Liver (tissue), 9 donors: ENCODE measurements around the gene MAN2A2. TPM values are rescaled to one million over a fixed set of nuclear protein-coding genes. Genes with fewer than 3 reads are reported as not detected.

Source experiments
- DNase-seq: peaks from one replicate; pipeline ENCODE4 v3.0.0-alpha.2; 2017; ENCODE audit warnings: low spot score
- H3K27ac ChIP-seq, 2 donors: one replicate each; pipeline ENCODE4 v1.7.0; 2013; ENCODE audit warnings: inconsistent platforms in 2 of 2, low read length in 2 of 2, control low read depth in 1 of 2, low read depth in 1 of 2, mild to moderate bottlenecking in 1 of 2
- H3K27me3 ChIP-seq, 4 donors: one replicate each; pipeline versions ENCODE4 v1.6.1 to v1.7.0; 2013; ENCODE audit warnings: low read length in 3 of 4, inconsistent platforms in 1 of 4, mild to moderate bottlenecking in 1 of 4, moderate library complexity in 1 of 4; ENCODE audit not compliant: control insufficient read depth in 4 of 4, insufficient read depth in 4 of 4
- H3K36me3 ChIP-seq, 4 donors: one replicate each; pipeline versions ENCODE4 v1.6.1 to v1.7.0; 2013; ENCODE audit warnings: low read length in 3 of 4, mild to moderate bottlenecking in 3 of 4, low read depth in 1 of 4, moderate library complexity in 1 of 4; ENCODE audit not compliant: control insufficient read depth in 4 of 4, insufficient read depth in 3 of 4
- H3K4me1 ChIP-seq, 4 donors: one replicate each; pipeline versions ENCODE4 v1.6.1 to v1.7.0; 2013; ENCODE audit warnings: low read length in 3 of 4, mild to moderate bottlenecking in 3 of 4, moderate library complexity in 1 of 4; ENCODE audit not compliant: control insufficient read depth in 4 of 4, insufficient read depth in 4 of 4
- H3K4me3 ChIP-seq, 3 donors: one replicate each; pipeline versions ENCODE4 v1.6.1 to v1.7.0; 2013; ENCODE audit warnings: low read length in 3 of 3, control low read depth in 1 of 3, low read depth in 1 of 3, mild to moderate bottlenecking in 1 of 3
- H3K9ac ChIP-seq, 2 donors: one replicate each; pipeline ENCODE4 v1.7.0; 2013; ENCODE audit warnings: low read length in 2 of 2, mild to moderate bottlenecking in 2 of 2, moderate library complexity in 2 of 2, control low read depth in 1 of 2, low read depth in 1 of 2
- H3K9me3 ChIP-seq, 4 donors: one replicate each; pipeline versions ENCODE4 v1.6.1 to v1.7.0; 2013; ENCODE audit warnings: low read length in 3 of 4; ENCODE audit not compliant: control insufficient read depth in 4 of 4
- CTCF ChIP-seq: fragments of 150-350 bp; IDR thresholded peaks from 2 replicates; pipeline ENCODE4 v1.5.1; 2017; ENCODE audit warnings: improper control_type of control experiment, low read depth, low read length; ENCODE audit not compliant: missing input control
- EGR1 ChIP-seq, 2 donors: IDR thresholded peaks; 2 replicates each; pipeline ENCODE4 v1.6.1; 2016 to 2018; ENCODE audit warnings: antibody characterized with exemption in 2 of 2, low read depth in 2 of 2
- FOXA1 ChIP-seq: IDR thresholded peaks from 2 replicates; pipeline ENCODE4 v1.6.1; 2016; ENCODE audit warnings: antibody characterized with exemption
- FOXA2 ChIP-seq: IDR thresholded peaks from 2 replicates; pipeline ENCODE4 v1.6.1; 2016; ENCODE audit warnings: antibody characterized with exemption
- GABPA ChIP-seq, 2 donors: IDR thresholded peaks in 1 of 2; conservative IDR thresholded peaks in 1 of 2; 2 replicates each; pipeline ENCODE4 v1.6.1; 2016; ENCODE audit warnings: antibody characterized with exemption in 2 of 2, mild to moderate bottlenecking in 1 of 2, moderate library complexity in 1 of 2
- HNF4A ChIP-seq, 2 donors: conservative IDR thresholded peaks; 2 replicates each; pipeline ENCODE4 v1.6.1; 2016; ENCODE audit warnings: antibody characterized with exemption in 2 of 2, mild to moderate bottlenecking in 2 of 2
- JUND ChIP-seq, 2 donors: IDR thresholded peaks; 2 replicates each; pipeline ENCODE4 v1.6.1; 2016; ENCODE audit warnings: antibody characterized with exemption in 2 of 2
- NR2F2 ChIP-seq: IDR thresholded peaks from 2 replicates; pipeline ENCODE4 v1.6.1; 2016; ENCODE audit warnings: antibody characterized with exemption
- RAD21 ChIP-seq, 2 donors: IDR thresholded peaks; 2 replicates each; pipeline ENCODE4 v1.6.1; 2016; ENCODE audit warnings: antibody characterized with exemption in 2 of 2, mild to moderate bottlenecking in 2 of 2
- RXRA ChIP-seq, 2 donors: IDR thresholded peaks; 2 replicates each; pipeline ENCODE4 v1.6.1; 2017 to 2018; ENCODE audit warnings: antibody characterized with exemption in 2 of 2, mild to moderate bottlenecking in 1 of 2
- SP1 ChIP-seq: IDR thresholded peaks from 2 replicates; pipeline ENCODE4 v1.6.1; 2018; ENCODE audit warnings: antibody characterized with exemption, mild to moderate bottlenecking
- TAF1 ChIP-seq: conservative IDR thresholded peaks from 2 replicates; pipeline ENCODE4 v1.6.1; 2016; ENCODE audit warnings: antibody characterized with exemption, mild to moderate bottlenecking
- YY1 ChIP-seq: IDR thresholded peaks from 2 replicates; pipeline ENCODE4 v1.6.1; 2016; ENCODE audit warnings: antibody characterized with exemption, mild to moderate bottlenecking
- WGBS: extraction: QIAGEN DNeasy Blood & Tissue Kit; methylation state at CpG from one replicate; pipeline ENCODE4 v1.1.7; 2013; 5-methylcytosine and 5-hydroxymethylcytosine counted together
- polyA plus RNA-seq, 2 donors: library from polyadenylated mRNA; stranded (reverse) in 1 of 2; unstranded in 1 of 2; fragments of 200-250 nt in 1 of 2; fragments of >200 nt in 1 of 2; fragmentation: Nextera tagmentation in 1 of 2; extraction: Ambion mirVana in 1 of 2; gene quantifications; one replicate each; pipeline versions ENCODE4 v1.2.1 to v1.2.3, GENCODE V29; 2013 to 2015
- total RNA-seq, 2 donors: library from RNA; depleted of rRNA; stranded (reverse); fragments of >200 nt; gene quantifications; one replicate each; pipeline ENCODE4 v1.2.3, GENCODE V29; 2014
- TF ChIP-seq, protein P1 (sequence below): IDR thresholded peaks from 2 replicates; pipeline ENCODE4 v1.6.1; 2016; ENCODE audit warnings: antibody characterized with exemption
- TF ChIP-seq, protein P2 (sequence below): IDR thresholded peaks from 2 replicates; pipeline ENCODE4 v1.6.1; 2016; ENCODE audit warnings: antibody characterized with exemption, mild to moderate bottlenecking
- donor health status: healthy.
- donor health status: healthy.
- donor health status: healthy.
- donor health status: healthy.
- donor health status: healthy.

The MAN2A2 gene
- total and polyA plus RNA-seq, 4 donors: 17.3 to 111 (median 50.9) TPM

GRCh38 chr15:90884719-90885431, 18.2 kb upstream of the MAN2A2 start:
- Histone ChIP-seq H3K9me3 (no peaks in the 10 kb centered on the region), H3K9ac (peak overlapping the region; percentile 16 to 72), H3K27ac (peak overlapping the region; percentile 90), H3K27me3 (no peaks in the 10 kb centered on the region), H3K4me1 (peaks cover 14 to 72% (median 60%) of the 10 kb centered on the region in 4 donors), H3K4me3 (peak overlapping the region; percentile 54 to 67 (median 64)), H3K36me3 (peaks cover 0 to 36% (median 11%) of the 10 kb centered on the region in 4 donors)
- DNase-seq: no peak
- no peak for TF ChIP-seq FOXA2
- no peak for TF ChIP-seq JUND (IDR thresholded peaks at IDR 0.05)
- 49% methylated on average over 16 of the region's 16 CpGs for WGBS

- TF ChIP-seq, protein P1, sequence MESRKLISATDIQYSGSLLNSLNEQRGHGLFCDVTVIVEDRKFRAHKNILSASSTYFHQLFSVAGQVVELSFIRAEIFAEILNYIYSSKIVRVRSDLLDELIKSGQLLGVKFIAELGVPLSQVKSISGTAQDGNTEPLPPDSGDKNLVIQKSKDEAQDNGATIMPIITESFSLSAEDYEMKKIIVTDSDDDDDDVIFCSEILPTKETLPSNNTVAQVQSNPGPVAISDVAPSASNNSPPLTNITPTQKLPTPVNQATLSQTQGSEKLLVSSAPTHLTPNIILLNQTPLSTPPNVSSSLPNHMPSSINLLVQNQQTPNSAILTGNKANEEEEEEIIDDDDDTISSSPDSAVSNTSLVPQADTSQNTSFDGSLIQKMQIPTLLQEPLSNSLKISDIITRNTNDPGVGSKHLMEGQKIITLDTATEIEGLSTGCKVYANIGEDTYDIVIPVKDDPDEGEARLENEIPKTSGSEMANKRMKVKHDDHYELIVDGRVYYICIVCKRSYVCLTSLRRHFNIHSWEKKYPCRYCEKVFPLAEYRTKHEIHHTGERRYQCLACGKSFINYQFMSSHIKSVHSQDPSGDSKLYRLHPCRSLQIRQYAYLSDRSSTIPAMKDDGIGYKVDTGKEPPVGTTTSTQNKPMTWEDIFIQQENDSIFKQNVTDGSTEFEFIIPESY: no peak
- TF ChIP-seq CTCF (peak; percentile 95), TAF1 (no peak), HNF4A (conservative IDR thresholded peaks at IDR 0.05) (peak in 1 of 2 donors; percentile 57), GABPA (IDR thresholded peaks at IDR 0.05 in 1 of 2, conservative IDR thresholded peaks at IDR 0.05 in 1 of 2) (no peak), RXRA (IDR thresholded peaks at IDR 0.05) (no peak), JUND (IDR thresholded peaks at IDR 0.05) (no peak), RAD21 (IDR thresholded peaks at IDR 0.05) (peak; percentile 98)
- H3K36me3 ChIP-seq: peaks cover 0 to 36% (median 11%) of the 10 kb centered on the region in 4 donors
- peak overlapping the region; percentile 16 to 72 for H3K9ac ChIP-seq
- H3K4me3 ChIP-seq: peak overlapping the region; percentile 54 to 67 (median 64)
- peak; percentile 91 for DNase-seq
- H3K4me1 ChIP-seq: peaks cover 12 to 64% (median 56%) of the 10 kb centered on the region in 4 donors
- 44% methylated on average over 23 of the region's 23 CpGs for WGBS
- no peaks in the 10 kb centered on the region for H3K9me3 ChIP-seq
- no peaks in the 10 kb centered on the region for H3K27me3 ChIP-seq
- H3K27ac ChIP-seq: peak overlapping the region; percentile 90
Measured at GRCh38 chr15:90885432-90886290, 17.4 kb upstream of the MAN2A2 start.

DNA sequence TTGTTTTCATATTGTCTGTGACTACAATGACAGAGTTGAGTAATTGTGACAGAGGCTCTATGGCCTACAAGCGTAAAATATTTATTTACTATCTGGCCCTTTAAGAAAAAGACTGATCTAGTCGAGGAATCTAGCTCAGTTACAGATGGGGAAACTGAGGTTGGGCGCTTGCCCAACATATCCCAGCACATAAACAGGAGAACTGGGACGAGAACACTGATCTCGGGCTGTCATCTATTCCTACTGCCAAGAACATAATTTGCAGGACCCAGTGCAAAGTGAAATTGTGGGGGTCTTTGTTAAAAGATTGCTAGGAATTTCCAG, 16.8 kb upstream of the MAN2A2 start:
- no peak for DNase-seq
- no peaks in the 10 kb centered on the region for H3K27me3 ChIP-seq
- H3K27ac ChIP-seq: peak overlapping the region in 1 of 2 donors; percentile 90
- H3K4me3 ChIP-seq: no peak overlapping the region
- H3K9ac ChIP-seq: peak overlapping the region in 1 of 2 donors; percentile 16
- H3K9me3 ChIP-seq: no peaks in the 10 kb centered on the region
- H3K4me1 ChIP-seq: peaks cover 10 to 58% (median 51%) of the 10 kb centered on the region in 4 donors
- peaks cover 4 to 36% (median 13%) of the 10 kb centered on the region in 4 donors for H3K36me3 ChIP-seq
- 24% methylated on average over 5 of the region's 5 CpGs for WGBS
- no peak for TF ChIP-seq GABPA (IDR thresholded peaks at IDR 0.05 in 1 of 2, conservative IDR thresholded peaks at IDR 0.05 in 1 of 2)
- TF ChIP-seq RAD21 (IDR thresholded peaks at IDR 0.05): no peak
- TF ChIP-seq FOXA2: no peak
- TF ChIP-seq JUND (IDR thresholded peaks at IDR 0.05): no peak
- TF ChIP-seq YY1: no peak
- TF ChIP-seq RXRA (IDR thresholded peaks at IDR 0.05): no peak
- TF ChIP-seq SP1: no peak
- no peak for TF ChIP-seq FOXA1
- no peak for TF ChIP-seq NR2F2
- TF ChIP-seq CTCF: no peak
- no peak for TF ChIP-seq EGR1 (IDR thresholded peaks at IDR 0.05; ENCODE audit: low read depth in 2 of 2)
- no peak for TF ChIP-seq TAF1
- TF ChIP-seq, protein P2, sequence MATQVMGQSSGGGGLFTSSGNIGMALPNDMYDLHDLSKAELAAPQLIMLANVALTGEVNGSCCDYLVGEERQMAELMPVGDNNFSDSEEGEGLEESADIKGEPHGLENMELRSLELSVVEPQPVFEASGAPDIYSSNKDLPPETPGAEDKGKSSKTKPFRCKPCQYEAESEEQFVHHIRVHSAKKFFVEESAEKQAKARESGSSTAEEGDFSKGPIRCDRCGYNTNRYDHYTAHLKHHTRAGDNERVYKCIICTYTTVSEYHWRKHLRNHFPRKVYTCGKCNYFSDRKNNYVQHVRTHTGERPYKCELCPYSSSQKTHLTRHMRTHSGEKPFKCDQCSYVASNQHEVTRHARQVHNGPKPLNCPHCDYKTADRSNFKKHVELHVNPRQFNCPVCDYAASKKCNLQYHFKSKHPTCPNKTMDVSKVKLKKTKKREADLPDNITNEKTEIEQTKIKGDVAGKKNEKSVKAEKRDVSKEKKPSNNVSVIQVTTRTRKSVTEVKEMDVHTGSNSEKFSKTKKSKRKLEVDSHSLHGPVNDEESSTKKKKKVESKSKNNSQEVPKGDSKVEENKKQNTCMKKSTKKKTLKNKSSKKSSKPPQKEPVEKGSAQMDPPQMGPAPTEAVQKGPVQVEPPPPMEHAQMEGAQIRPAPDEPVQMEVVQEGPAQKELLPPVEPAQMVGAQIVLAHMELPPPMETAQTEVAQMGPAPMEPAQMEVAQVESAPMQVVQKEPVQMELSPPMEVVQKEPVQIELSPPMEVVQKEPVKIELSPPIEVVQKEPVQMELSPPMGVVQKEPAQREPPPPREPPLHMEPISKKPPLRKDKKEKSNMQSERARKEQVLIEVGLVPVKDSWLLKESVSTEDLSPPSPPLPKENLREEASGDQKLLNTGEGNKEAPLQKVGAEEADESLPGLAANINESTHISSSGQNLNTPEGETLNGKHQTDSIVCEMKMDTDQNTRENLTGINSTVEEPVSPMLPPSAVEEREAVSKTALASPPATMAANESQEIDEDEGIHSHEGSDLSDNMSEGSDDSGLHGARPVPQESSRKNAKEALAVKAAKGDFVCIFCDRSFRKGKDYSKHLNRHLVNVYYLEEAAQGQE: no peak
